ENCODE results near the gene UBASH3A.

DNA sequence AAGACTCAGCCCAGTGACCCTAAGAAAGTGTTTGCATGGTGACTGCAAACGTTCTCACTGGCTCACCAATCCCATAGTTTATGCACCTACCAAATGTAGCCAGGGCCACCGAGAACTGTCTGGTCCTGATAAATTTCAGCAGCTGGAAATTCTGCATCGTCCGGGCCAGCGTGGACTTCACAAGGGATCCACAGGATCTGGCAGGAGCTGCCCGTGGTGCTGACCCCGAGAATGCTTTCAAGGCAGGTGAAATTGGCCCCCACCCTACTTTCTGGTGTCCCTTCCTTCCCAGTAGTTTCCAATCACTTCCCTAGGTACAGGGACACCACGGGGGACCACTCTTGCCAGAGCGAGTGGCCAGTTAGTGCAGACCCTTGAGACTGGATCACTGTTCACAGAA, 26.2 kb downstream of the UBASH3A start:
- TF ChIP-seq POLR2A (IDR thresholded peaks at IDR 0.05): no peak
- no peak for TF ChIP-seq POLR2AphosphoS5 (IDR thresholded peaks at IDR 0.05)
